ENCODE results near the gene SMYD2. TPM values are rescaled to one million over a fixed set of nuclear protein-coding genes. Genes with fewer than 3 reads are reported as not detected.

Gene SMYD2
- total and polyA plus RNA-seq, 2 donors (not counting 3 experiments of a cell fraction or from before 2014, with no cell fraction given): 8.0 to 20.9 TPM

DNA sequence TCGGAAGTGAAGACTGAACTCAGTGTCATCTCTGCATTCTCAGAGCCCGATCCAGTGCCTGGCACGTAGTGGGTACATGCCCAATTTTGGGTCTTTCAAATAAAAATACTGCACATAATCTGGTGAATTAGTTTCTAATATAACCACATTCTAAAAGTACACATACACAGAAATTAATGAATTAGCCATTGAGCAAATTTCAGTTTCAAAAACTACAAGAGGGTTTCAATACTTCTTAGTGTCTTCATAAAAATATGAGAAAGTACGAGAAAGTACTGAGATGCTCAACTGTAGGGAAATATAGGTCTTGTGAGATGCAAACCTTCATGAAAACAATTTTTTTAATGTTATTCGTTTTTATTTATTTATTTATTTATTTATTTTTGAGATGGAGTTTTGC is 86.9 kb downstream of the SMYD2 start:
- Histone ChIP-seq H3K4me1 (ENCODE audit: control insufficient read depth, extremely low read depth, insufficient read depth, low read length) (no peaks in the 10 kb centered on the region), H3K4me3 (replicated peaks in 1 of 3; ENCODE audit: insufficient read depth in 1 of 3, low read depth in 1 of 3, low read length in 3 of 3) (no peak overlapping the region), H3K9me3 (replicated peaks; ENCODE audit: control insufficient read depth, insufficient read depth, low read length) (no peaks in the 10 kb centered on the region), H4K20me1 (replicated peaks; ENCODE audit: control insufficient read depth, extremely low read depth, insufficient read depth, low read length) (no peaks in the 10 kb centered on the region), H3K4me2 (ENCODE audit: insufficient read depth, low read length) (no peak overlapping the region), H3K79me2 (ENCODE audit: control insufficient read depth, insufficient read depth, low read length) (no peaks in the 10 kb centered on the region), H3K27me3 (ENCODE audit: control insufficient read depth in 2 of 2, insufficient read depth in 2 of 2, low read length in 2 of 2) (no peaks in the 10 kb centered on the region), H3K36me3 (ENCODE audit: control insufficient read depth in 2 of 2, extremely low read depth in 1 of 2, insufficient read depth in 2 of 2, low read length in 2 of 2) (peaks cover 14 to 17% of the 10 kb centered on the region in 2 experiments), H2AFZ (ENCODE audit: low read depth, low read length) (no peak overlapping the region), H3K27ac (ENCODE audit: insufficient read depth, low read depth, low read length) (no peak overlapping the region), H3K9ac (replicated peaks; ENCODE audit: extremely low read depth, insufficient read depth, low read length) (no peak overlapping the region), H3K9me1 (replicated peaks; ENCODE audit: control insufficient read depth, extremely low read depth, insufficient read depth, low read length) (no peaks in the 10 kb centered on the region)
- no TSS peak for BruUV-seq (replicated peaks)
- intact Hi-C loops (cut with micrococcal nuclease) (no loop called here), dilution Hi-C loops (cut with MboI; ENCODE audit: extremely low pct_ligation_motif_present, low sequenced_read_pairs) (no loop called here)
- POLR2A ChIA-PET: no interaction called here
- CTCF ChIA-PET: no interaction called here
- no peak for FAIRE-seq
- no peak for DNase-seq (ENCODE audit: low read depth, low spot score)
- TF ChIP-seq FOS (IDR thresholded peaks at IDR 0.05; ENCODE audit: borderline replicate concordance, insufficient read depth, low read length) (no peak), GATA2 (IDR thresholded peaks at IDR 0.05; ENCODE audit: insufficient read depth, insufficient read length, low read depth, low read length) (no peak), MYC (IDR thresholded peaks at IDR 0.05; ENCODE audit: low read depth, low read length) (no peak)
- TF ChIP-seq, protein P1, sequence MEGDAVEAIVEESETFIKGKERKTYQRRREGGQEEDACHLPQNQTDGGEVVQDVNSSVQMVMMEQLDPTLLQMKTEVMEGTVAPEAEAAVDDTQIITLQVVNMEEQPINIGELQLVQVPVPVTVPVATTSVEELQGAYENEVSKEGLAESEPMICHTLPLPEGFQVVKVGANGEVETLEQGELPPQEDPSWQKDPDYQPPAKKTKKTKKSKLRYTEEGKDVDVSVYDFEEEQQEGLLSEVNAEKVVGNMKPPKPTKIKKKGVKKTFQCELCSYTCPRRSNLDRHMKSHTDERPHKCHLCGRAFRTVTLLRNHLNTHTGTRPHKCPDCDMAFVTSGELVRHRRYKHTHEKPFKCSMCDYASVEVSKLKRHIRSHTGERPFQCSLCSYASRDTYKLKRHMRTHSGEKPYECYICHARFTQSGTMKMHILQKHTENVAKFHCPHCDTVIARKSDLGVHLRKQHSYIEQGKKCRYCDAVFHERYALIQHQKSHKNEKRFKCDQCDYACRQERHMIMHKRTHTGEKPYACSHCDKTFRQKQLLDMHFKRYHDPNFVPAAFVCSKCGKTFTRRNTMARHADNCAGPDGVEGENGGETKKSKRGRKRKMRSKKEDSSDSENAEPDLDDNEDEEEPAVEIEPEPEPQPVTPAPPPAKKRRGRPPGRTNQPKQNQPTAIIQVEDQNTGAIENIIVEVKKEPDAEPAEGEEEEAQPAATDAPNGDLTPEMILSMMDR (IDR thresholded peaks at IDR 0.05; ENCODE audit: extremely low read depth in 1 of 2, insufficient read depth in 1 of 2, low read depth in 1 of 2, low read length in 2 of 2): no peak

DNA sequence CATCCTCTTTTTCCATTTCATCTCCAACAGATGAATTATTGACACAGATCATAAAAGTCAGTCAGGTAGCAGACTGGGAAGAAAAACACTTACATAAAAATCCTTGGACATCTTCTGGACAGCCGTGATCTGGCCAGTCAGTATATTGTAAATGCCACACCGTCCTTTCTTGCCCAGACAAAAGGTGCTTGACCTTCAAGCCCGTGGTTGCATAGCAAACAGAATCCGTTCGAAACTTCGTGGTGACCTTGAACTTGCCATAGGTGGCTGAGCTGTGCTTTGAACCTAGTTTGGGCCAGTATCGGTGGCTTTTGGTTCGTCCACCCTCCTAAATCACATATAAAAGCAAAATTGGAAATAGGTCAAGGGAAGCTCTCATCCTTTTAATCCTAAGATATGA is 88.4 kb downstream of the SMYD2 start:
- no peak overlapping the region for H3K27ac ChIP-seq (ENCODE audit: insufficient read depth, low read depth, low read length)
- H4K20me1 ChIP-seq (replicated peaks; ENCODE audit: control insufficient read depth, extremely low read depth, insufficient read depth, low read length): no peaks in the 10 kb centered on the region
- H3K36me3 ChIP-seq (ENCODE audit: control insufficient read depth in 2 of 2, extremely low read depth in 1 of 2, insufficient read depth in 2 of 2, low read length in 2 of 2): peaks cover 12 to 13% of the 10 kb centered on the region in 2 experiments
- FAIRE-seq (no peak), DNase-seq (ENCODE audit: low read depth, low spot score) (no peak)
- H3K4me2 ChIP-seq (ENCODE audit: insufficient read depth, low read length): no peak overlapping the region
- H3K4me1 ChIP-seq (ENCODE audit: control insufficient read depth, extremely low read depth, insufficient read depth, low read length): no peaks in the 10 kb centered on the region
- no peak for TF ChIP-seq JUN (IDR thresholded peaks at IDR 0.05; ENCODE audit: borderline replicate concordance, insufficient read depth, insufficient read length, low read depth)
- no peak for TF ChIP-seq FOS (IDR thresholded peaks at IDR 0.05; ENCODE audit: borderline replicate concordance, insufficient read depth, low read length)
- TF ChIP-seq MYC (IDR thresholded peaks at IDR 0.05; ENCODE audit: low read depth, low read length): no peak
- TF ChIP-seq, protein P1 (IDR thresholded peaks at IDR 0.05; ENCODE audit: extremely low read depth in 1 of 2, insufficient read depth in 1 of 2, low read depth in 1 of 2, low read length in 2 of 2): no peak
- no peak for TF ChIP-seq POLR2AphosphoS5 (IDR thresholded peaks at IDR 0.05; ENCODE audit: insufficient read depth, low read depth, low read length)
- no peak for TF ChIP-seq GATA2 (IDR thresholded peaks at IDR 0.05; ENCODE audit: insufficient read depth, insufficient read length, low read depth, low read length)
- TF ChIP-seq EZH2 (IDR thresholded peaks at IDR 0.05; ENCODE audit: borderline replicate concordance, low read depth, low read length, severe bottlenecking): no peak
- TF ChIP-seq, protein P2, sequence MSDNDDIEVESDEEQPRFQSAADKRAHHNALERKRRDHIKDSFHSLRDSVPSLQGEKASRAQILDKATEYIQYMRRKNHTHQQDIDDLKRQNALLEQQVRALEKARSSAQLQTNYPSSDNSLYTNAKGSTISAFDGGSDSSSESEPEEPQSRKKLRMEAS (IDR thresholded peaks at IDR 0.05; ENCODE audit: insufficient read depth, insufficient read length): no peak
- no peaks in the 10 kb centered on the region for H3K9me3 ChIP-seq (replicated peaks; ENCODE audit: control insufficient read depth, insufficient read depth, low read length)
- BruUV-seq (replicated peaks): no TSS peak
- ChIA-PET POLR2A (no interaction called here), CTCF (interaction anchor here (1.0 to 1.2 kb wide), 2 partner anchors 19 to 257 kb away, joined by 3 to 5 read pairs; no protein-coding TSS in a partner anchor)
- no peaks in the 10 kb centered on the region for H3K9me1 ChIP-seq (replicated peaks; ENCODE audit: control insufficient read depth, extremely low read depth, insufficient read depth, low read length)
- no peaks in the 10 kb centered on the region for H3K27me3 ChIP-seq (ENCODE audit: control insufficient read depth in 2 of 2, insufficient read depth in 2 of 2, low read length in 2 of 2)
- intact Hi-C loops (cut with micrococcal nuclease): no loop called here
- H3K79me2 ChIP-seq (ENCODE audit: control insufficient read depth, insufficient read depth, low read length): no peaks in the 10 kb centered on the region
- H2AFZ ChIP-seq (ENCODE audit: low read depth, low read length): no peak overlapping the region
- dilution Hi-C loops (cut with MboI; ENCODE audit: extremely low pct_ligation_motif_present, low sequenced_read_pairs): no loop called here
- no peak overlapping the region for H3K4me3 ChIP-seq (replicated peaks in 1 of 3; ENCODE audit: insufficient read depth in 1 of 3, low read depth in 1 of 3, low read length in 3 of 3)
- no peak overlapping the region for H3K9ac ChIP-seq (replicated peaks; ENCODE audit: extremely low read depth, insufficient read depth, low read length)
